Osteocyte (in vitro differentiated cells): ENCODE measurements around the gene CACNA1S. TPM values are rescaled to one million over a fixed set of nuclear protein-coding genes. Genes with fewer than 3 reads are reported as not detected.

Source experiments
- DNase-seq: peaks from one replicate; pipeline ENCODE4 v3.0.0; 2021; ENCODE audit warnings: mixed read lengths; ENCODE audit not compliant: unreplicated experiment; ENCODE audit errors: extremely low spot score
- H3K27ac Mint-ChIP-seq: one replicate; pipeline ENCODE4 v1.8.0; 2021; ENCODE audit warnings: mild to moderate bottlenecking, mixed read lengths; ENCODE audit not compliant: unreplicated experiment
- H3K27me3 Mint-ChIP-seq: one replicate; pipeline ENCODE4 v1.8.0; 2021; ENCODE audit warnings: mixed read lengths; ENCODE audit not compliant: unreplicated experiment
- H3K36me3 Mint-ChIP-seq: one replicate; pipeline ENCODE4 v1.8.0; 2021; ENCODE audit warnings: mixed read lengths; ENCODE audit not compliant: unreplicated experiment
- H3K4me1 Mint-ChIP-seq: one replicate; pipeline ENCODE4 v1.8.0; 2021; ENCODE audit warnings: mixed read lengths; ENCODE audit not compliant: unreplicated experiment
- H3K4me3 Mint-ChIP-seq: one replicate; pipeline ENCODE4 v1.8.0; 2021; ENCODE audit warnings: mild to moderate bottlenecking, moderate library complexity, mixed read lengths; ENCODE audit not compliant: unreplicated experiment
- H3K9me3 Mint-ChIP-seq: one replicate; pipeline ENCODE4 v1.8.0; 2021; ENCODE audit warnings: mixed read lengths; ENCODE audit not compliant: unreplicated experiment
- total RNA-seq: library from RNA; stranded (reverse); gene quantifications from 2 replicates; pipeline ENCODE4 v1.2.1, GENCODE V29; 2021
- TF ChIP-seq, protein P1 (sequence below): fragments of 200-600 bp; sonication (generic); IDR thresholded peaks from 2 replicates; pipeline ENCODE4 v1.5.0; 2021; ENCODE audit warnings: antibody characterized with exemption, mild to moderate bottlenecking, moderate library complexity

Gene CACNA1S
- total RNA-seq, 1 donor from 2014 or later = not detected

DNA sequence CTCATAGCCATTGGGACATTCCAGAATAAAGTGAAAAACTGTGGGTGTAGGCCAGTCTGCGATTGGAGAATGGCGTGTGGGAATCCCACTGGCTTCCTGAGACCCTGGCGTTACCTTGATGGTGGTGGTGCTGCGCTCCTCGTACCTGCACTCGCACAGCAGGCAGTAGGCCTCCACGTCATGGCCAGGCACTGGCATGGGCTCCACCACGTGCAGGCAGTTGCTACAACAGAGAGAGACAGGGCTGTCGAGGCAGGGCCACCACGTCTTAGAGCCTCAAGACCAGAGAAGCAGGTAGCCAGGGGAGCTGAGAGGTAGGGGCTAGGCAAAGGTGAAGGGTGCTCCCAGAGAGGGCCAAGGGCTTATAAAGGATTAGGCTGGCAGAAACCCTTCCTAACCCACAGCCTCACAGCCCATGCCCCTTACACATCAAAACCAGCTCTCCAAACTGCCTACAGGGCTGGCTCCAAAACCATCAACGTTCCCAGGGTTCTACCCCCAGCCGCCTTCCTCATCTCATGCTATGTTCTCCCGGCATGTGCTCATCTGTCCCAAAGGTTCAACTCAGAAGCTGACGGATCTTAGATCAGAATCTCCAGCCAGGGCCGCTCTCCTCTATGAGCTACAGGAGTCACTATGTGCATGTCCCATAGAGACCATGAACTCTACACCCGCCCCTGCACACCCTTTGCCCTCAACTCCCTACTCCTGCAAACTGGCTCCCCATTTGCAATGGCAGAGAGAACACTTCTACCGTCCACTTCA is 34.6 kb upstream of the CACNA1S start:
- Mint-ChIP-seq H3K4me3 (no peak overlapping the region), H3K27ac (no peak overlapping the region), H3K9me3 (no peaks in the 10 kb centered on the region), H3K36me3 (peaks cover 64% of the 10 kb centered on the region), H3K4me1 (no peaks in the 10 kb centered on the region), H3K27me3 (no peaks in the 10 kb centered on the region)
- DNase-seq = no peak
- TF ChIP-seq, protein P1, sequence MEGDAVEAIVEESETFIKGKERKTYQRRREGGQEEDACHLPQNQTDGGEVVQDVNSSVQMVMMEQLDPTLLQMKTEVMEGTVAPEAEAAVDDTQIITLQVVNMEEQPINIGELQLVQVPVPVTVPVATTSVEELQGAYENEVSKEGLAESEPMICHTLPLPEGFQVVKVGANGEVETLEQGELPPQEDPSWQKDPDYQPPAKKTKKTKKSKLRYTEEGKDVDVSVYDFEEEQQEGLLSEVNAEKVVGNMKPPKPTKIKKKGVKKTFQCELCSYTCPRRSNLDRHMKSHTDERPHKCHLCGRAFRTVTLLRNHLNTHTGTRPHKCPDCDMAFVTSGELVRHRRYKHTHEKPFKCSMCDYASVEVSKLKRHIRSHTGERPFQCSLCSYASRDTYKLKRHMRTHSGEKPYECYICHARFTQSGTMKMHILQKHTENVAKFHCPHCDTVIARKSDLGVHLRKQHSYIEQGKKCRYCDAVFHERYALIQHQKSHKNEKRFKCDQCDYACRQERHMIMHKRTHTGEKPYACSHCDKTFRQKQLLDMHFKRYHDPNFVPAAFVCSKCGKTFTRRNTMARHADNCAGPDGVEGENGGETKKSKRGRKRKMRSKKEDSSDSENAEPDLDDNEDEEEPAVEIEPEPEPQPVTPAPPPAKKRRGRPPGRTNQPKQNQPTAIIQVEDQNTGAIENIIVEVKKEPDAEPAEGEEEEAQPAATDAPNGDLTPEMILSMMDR = no peak

DNA sequence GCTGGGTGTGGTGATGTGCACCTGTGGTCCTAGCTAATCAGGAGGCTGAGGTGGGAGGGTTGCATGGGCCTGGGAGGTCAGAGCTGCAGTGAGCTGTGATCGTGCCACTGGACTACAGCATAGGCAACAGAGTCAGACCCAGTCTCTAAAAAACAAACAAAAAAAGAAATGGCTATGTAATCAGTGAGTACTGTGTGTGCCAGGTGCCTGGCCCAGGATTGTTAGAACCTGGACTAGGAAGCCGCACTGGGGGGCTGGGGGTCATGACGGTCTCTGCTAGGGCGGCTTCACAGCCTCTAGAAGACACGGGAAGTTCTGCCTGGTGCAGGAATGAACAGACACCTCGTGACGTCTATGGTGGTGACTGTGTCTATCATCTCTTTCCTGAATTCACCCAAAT is 33.6 kb upstream of the CACNA1S start:
- no peak overlapping the region for H3K4me3 Mint-ChIP-seq
- H3K36me3 Mint-ChIP-seq = peaks cover 66% of the 10 kb centered on the region
- TF ChIP-seq, protein P1 = no peak

DNA sequence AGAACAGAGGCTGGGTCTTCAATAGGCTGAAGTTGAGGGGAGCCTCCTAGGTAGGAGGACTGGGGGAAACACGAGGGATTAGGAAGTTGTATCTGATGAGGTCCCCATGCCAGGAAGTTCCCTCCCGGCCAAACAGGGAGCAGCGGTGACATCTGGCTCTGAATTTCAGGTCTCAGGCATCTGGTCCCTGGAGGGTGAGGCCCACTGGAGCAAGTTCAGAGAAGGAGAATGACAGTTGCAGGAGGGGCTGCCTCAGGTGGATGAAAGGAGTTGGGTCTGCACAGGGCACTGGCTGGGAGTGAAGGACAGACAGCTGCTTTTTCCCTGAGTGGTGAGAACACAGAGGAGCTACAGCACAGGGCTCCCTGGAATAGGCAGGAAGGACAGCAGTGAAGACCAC is 32.9 kb upstream of the CACNA1S start:
- Mint-ChIP-seq H3K36me3 (peaks cover 65% of the 10 kb centered on the region), H3K27me3 (no peaks in the 10 kb centered on the region), H3K4me1 (no peaks in the 10 kb centered on the region), H3K27ac (no peak overlapping the region), H3K9me3 (no peaks in the 10 kb centered on the region), H3K4me3 (no peak overlapping the region)
- TF ChIP-seq, protein P1 = no peak
- DNase-seq = no peak

More for the DNA sequence above, 33.6 kb upstream of the CACNA1S start:
- Mint-ChIP-seq H3K4me1 (no peaks in the 10 kb centered on the region), H3K9me3 (no peaks in the 10 kb centered on the region), H3K27ac (no peak overlapping the region), H3K27me3 (no peaks in the 10 kb centered on the region)
- no peak for DNase-seq

DNA sequence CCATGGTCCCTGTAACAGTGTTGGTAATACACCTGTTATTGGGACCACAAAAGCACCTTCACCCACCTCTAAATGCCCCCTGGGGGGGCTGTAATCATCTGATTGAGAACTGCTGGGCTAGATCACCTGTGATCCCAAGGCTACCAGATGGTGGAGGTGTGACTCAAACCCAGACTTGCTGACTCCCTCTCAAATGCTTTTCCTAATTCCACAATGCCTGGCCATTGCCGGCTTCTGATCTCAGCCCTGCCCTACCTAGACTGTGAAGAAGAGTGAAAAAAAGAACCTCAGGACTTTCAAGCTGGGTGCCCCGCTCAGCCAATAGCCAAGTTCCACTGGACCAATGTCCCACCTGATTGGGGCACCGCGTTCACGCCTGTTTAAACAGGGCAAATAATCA is 32.5 kb upstream of the CACNA1S start:
- Mint-ChIP-seq H3K36me3 (peaks cover 67% of the 10 kb centered on the region), H3K27ac (no peak overlapping the region), H3K4me3 (no peak overlapping the region), H3K9me3 (no peaks in the 10 kb centered on the region), H3K27me3 (no peaks in the 10 kb centered on the region), H3K4me1 (no peaks in the 10 kb centered on the region)
- DNase-seq = no peak
- TF ChIP-seq, protein P1 = no peak

DNA sequence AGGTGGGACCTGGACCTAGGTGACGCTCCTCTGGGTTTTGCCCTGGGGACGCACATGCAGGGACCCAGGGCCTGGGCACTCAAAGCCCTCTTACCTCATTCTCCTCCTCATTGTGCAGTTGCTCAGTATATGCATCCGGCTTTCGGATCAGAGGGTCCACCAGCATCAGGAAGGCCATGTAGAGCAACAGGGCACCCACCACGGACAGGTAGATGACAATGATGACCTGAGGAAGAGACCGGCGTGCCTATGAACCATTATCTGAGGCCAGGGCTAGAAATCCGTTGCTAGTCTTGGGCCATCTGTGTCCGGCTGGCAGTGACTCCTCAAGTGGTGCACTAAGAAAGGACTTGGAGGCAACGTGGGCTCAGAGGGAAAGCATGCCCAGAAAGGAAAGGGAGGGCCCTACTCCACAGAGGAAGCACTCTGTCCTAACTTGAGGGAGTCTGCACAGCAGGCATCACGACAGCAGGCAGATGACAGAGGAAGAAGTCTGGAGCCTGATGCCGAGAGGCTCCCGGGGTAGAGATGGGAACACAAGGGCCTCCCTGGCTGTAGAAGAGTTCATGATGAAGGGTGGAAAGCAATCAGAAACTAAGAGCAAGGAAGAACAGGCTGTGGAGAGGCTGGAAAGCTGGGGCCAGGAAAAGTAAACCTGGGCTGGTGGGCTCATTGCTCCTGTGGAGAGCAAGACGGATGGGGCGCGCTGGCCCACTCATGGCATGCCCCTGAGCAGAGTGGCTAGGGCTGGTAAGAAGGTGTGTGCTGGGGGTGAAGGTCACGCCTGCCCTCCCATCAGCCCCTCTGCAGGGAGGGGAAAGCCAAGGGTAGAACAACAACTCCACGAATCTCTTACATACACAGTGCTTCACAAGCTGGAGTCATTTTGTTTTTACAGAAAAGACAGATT is 31.8 kb upstream of the CACNA1S start:
- no peaks in the 10 kb centered on the region for H3K9me3 Mint-ChIP-seq
- H3K36me3 Mint-ChIP-seq = peaks cover 64% of the 10 kb centered on the region
- H3K27me3 Mint-ChIP-seq = no peaks in the 10 kb centered on the region
- no peaks in the 10 kb centered on the region for H3K4me1 Mint-ChIP-seq
- no peak for DNase-seq
- no peak overlapping the region for H3K27ac Mint-ChIP-seq
- TF ChIP-seq, protein P1 = no peak
- no peak overlapping the region for H3K4me3 Mint-ChIP-seq
